CD14-positive monocyte (primary cell): ENCODE measurements around the gene TMEM14C. TPM values are rescaled to one million over a fixed set of nuclear protein-coding genes. Genes with fewer than 3 reads are reported as not detected.

Experiments used
- DNase-seq, 3 donors: peaks; one replicate each; pipeline ENCODE4 v3.0.0-alpha.2; 2011 to 2022
- H2AFZ ChIP-seq: 2 replicates; pipeline ENCODE4 v1.6.0; 2012; ENCODE audit warnings: mild to moderate bottlenecking, low read depth, low read length, inconsistent platforms; ENCODE audit not compliant: insufficient read depth, poor library complexity, severe bottlenecking
- H3K27ac ChIP-seq, 2 donors: 1 replicate in 1 of 2; 2 replicates in 1 of 2; pipeline ENCODE4 v1.5.1; 2012 to 2013; ENCODE audit warnings: low read length in 2 of 2, control low read depth in 1 of 2, inconsistent platforms in 1 of 2, low read depth in 1 of 2, mild to moderate bottlenecking in 1 of 2
- H3K27me3 ChIP-seq, 2 donors: one replicate each; pipeline versions ENCODE4 v1.6.0 to v1.6.1; 2011 to 2013; ENCODE audit warnings: low read length in 2 of 2; ENCODE audit not compliant: control insufficient read depth in 2 of 2, insufficient read depth in 2 of 2
- H3K36me3 ChIP-seq, 2 donors: replicated peaks in 1 of 2; 1 replicate in 1 of 2; 2 replicates in 1 of 2; pipeline versions ENCODE4 v1.5.1 to v1.6.1; 2012 to 2013; ENCODE audit warnings: low read length in 2 of 2, control low read depth in 1 of 2, inconsistent platforms in 1 of 2, mild to moderate bottlenecking in 1 of 2; ENCODE audit not compliant: insufficient read depth in 2 of 2, control insufficient read depth in 1 of 2
- H3K4me1 ChIP-seq, 2 donors: 1 replicate in 1 of 2; 2 replicates in 1 of 2; pipeline versions ENCODE4 v1.5.1 to v1.6.1; 2012 to 2013; ENCODE audit warnings: low read length in 2 of 2, control low read depth in 1 of 2, inconsistent platforms in 1 of 2, mild to moderate bottlenecking in 1 of 2, moderate library complexity in 1 of 2; ENCODE audit not compliant: insufficient read depth in 2 of 2, control insufficient read depth in 1 of 2
- H3K4me2 ChIP-seq: replicated peaks from 2 replicates; pipeline ENCODE3; 2012; ENCODE audit warnings: low read length, moderate library complexity, mild to moderate bottlenecking; ENCODE audit not compliant: poor library complexity, severe bottlenecking; ENCODE audit errors: extremely low read depth
- H3K4me3 ChIP-seq, 3 experiments: fragments of 200-600 bp in 1 of 3; sonication (generic) in 1 of 3; replicated peaks in 1 of 3; 1 replicate in 2 of 3; 2 replicates in 1 of 3; pipeline ENCODE4 v1.5.1; 2011 to 2013; ENCODE audit warnings: low read length in 3 of 3, mild to moderate bottlenecking in 3 of 3, control low read depth in 2 of 3, low read depth in 2 of 3, inconsistent platforms in 1 of 3, moderate library complexity in 1 of 3
- H3K79me2 ChIP-seq: 2 replicates; pipeline ENCODE4 v1.6.0; 2012; ENCODE audit warnings: mild to moderate bottlenecking, control low read depth, inconsistent platforms, low read length, moderate library complexity; ENCODE audit not compliant: insufficient read depth
- H3K9ac ChIP-seq: 2 replicates; pipeline ENCODE4 v1.6.0; 2017; ENCODE audit warnings: low read length, mild to moderate bottlenecking; ENCODE audit not compliant: insufficient read depth, poor library complexity, severe bottlenecking
- H3K9me3 ChIP-seq, 2 donors: replicated peaks in 1 of 2; 1 replicate in 1 of 2; 2 replicates in 1 of 2; pipeline versions ENCODE4 v1.5.1 to v1.6.1; 2012 to 2013; ENCODE audit warnings: low read length in 2 of 2, control low read depth in 1 of 2; ENCODE audit not compliant: control insufficient read depth in 1 of 2, insufficient read depth in 1 of 2
- H4K20me1 ChIP-seq: 2 replicates; pipeline ENCODE4 v1.6.0; 2012; ENCODE audit warnings: mild to moderate bottlenecking, low read length, control low read depth, moderate library complexity; ENCODE audit not compliant: insufficient read depth
- H3K27ac Mint-ChIP-seq, 7 donors: one replicate each; pipeline ENCODE4 v1.8.0; 2020; ENCODE audit warnings: mild to moderate bottlenecking in 7 of 7, mixed read lengths in 7 of 7, moderate library complexity in 6 of 7, inconsistent platforms in 2 of 7
- H3K27me3 Mint-ChIP-seq, 3 donors: one replicate each; pipeline ENCODE4 v1.8.0; 2021 to 2022; ENCODE audit warnings: low read depth in 3 of 3, mild to moderate bottlenecking in 3 of 3, mixed read lengths in 3 of 3, moderate library complexity in 3 of 3, inconsistent platforms in 1 of 3
- H3K36me3 Mint-ChIP-seq, 2 donors: one replicate each; pipeline ENCODE4 v1.8.0; 2020; ENCODE audit warnings: mixed read lengths in 2 of 2, inconsistent platforms in 1 of 2, mild to moderate bottlenecking in 1 of 2
- H3K4me1 Mint-ChIP-seq: one replicate; pipeline ENCODE4 v1.8.0; 2020; ENCODE audit warnings: mild to moderate bottlenecking, mixed read lengths
- H3K4me3 Mint-ChIP-seq, 2 donors: one replicate each; pipeline ENCODE4 v1.8.0; 2020; ENCODE audit warnings: mild to moderate bottlenecking in 2 of 2, mixed read lengths in 2 of 2, moderate library complexity in 1 of 2
- H3K9me3 Mint-ChIP-seq, 7 donors: one replicate each; pipeline ENCODE4 v1.8.0; 2020 to 2022; ENCODE audit warnings: mixed read lengths in 7 of 7, mild to moderate bottlenecking in 6 of 7, moderate library complexity in 6 of 7, inconsistent platforms in 2 of 7
- CTCF ChIP-seq: fragments of 200-600 bp; IDR thresholded peaks from one replicate; pipeline ENCODE4 v1.8.0; 2022; ENCODE audit warnings: antibody characterized with exemption, mild to moderate bottlenecking
- WGBS: methylation state at CpG from one replicate; pipeline ENCODE4 v1.1.5; 2013; ENCODE audit warnings: missing lambda C conversion rate; ENCODE audit not compliant: insufficient coverage; 5-methylcytosine and 5-hydroxymethylcytosine counted together
- intact Hi-C, 2 donors: fragments of 100-400 bp; cut with micrococcal nuclease; formaldehyde crosslinking; loops; one replicate each; pipeline versions ENCODE4 v1.15.0 to v1.15.1; 2023
- polyA plus RNA-seq, 3 donors: library from polyadenylated mRNA; depleted of rRNA in 1 of 3; unstranded in 2 of 3; stranded (reverse) in 1 of 3; fragments of 300-500 nt in 2 of 3; fragments of >200 nt in 1 of 3; fragmentation: Illumina TruSeq in 2 of 3; gene quantifications; 1 replicate in 2 of 3; 2 replicates in 1 of 3; pipeline ENCODE4 v1.2.3, GENCODE V29; 2012 to 2021

Gene TMEM14C
- polyA plus RNA-seq, 3 donors: 67.7 to 242 (median 184) TPM

- H3K79me2 ChIP-seq: no peaks in the 10 kb centered on the region
- TF ChIP-seq CTCF: no peak
- no peaks in the 10 kb centered on the region for H3K27me3 ChIP-seq
- H3K9ac ChIP-seq: no peak overlapping the region
- H3K27ac ChIP-seq: no peak overlapping the region
- no peaks in the 10 kb centered on the region for H4K20me1 ChIP-seq
- H3K4me1 Mint-ChIP-seq: peaks cover 11% of the 10 kb centered on the region
- H3K27me3 Mint-ChIP-seq: peaks cover 0 to 1% (median 0%) of the 10 kb centered on the region in 3 donors
- intact Hi-C loops: no loop called here
- H3K9me3 ChIP-seq: no peaks in the 10 kb centered on the region
- no peak overlapping the region for H3K4me3 Mint-ChIP-seq
- peaks cover 0 to 3% of the 10 kb centered on the region in 2 donors for H3K36me3 Mint-ChIP-seq
- DNase-seq: no peak
- H3K36me3 ChIP-seq: no peaks in the 10 kb centered on the region
- H3K27ac Mint-ChIP-seq: no peak overlapping the region
- H3K4me3 ChIP-seq: no peak overlapping the region
- peaks cover 0 to 4% of the 10 kb centered on the region in 2 donors for H3K4me1 ChIP-seq
- peaks cover 0 to 2% (median 0%) of the 10 kb centered on the region in 7 donors for H3K9me3 Mint-ChIP-seq
- no peak overlapping the region for H2AFZ ChIP-seq
- H3K4me2 ChIP-seq: no peak overlapping the region
These were observed 40.4 kb upstream of the TMEM14C start for GRCh38 chr6:10682355-10682988.

GRCh38 chr6:10684618-10685017 is 38.3 kb upstream of the TMEM14C start:
- Histone ChIP-seq H2AFZ (no peak overlapping the region), H3K4me2 (no peak overlapping the region), H3K27me3 (no peaks in the 10 kb centered on the region), H3K27ac (no peak overlapping the region), H3K9me3 (no peaks in the 10 kb centered on the region), H3K9ac (no peak overlapping the region), H3K36me3 (no peaks in the 10 kb centered on the region), H3K4me1 (peaks cover 0 to 4% of the 10 kb centered on the region in 2 donors), H3K79me2 (no peaks in the 10 kb centered on the region), H4K20me1 (no peaks in the 10 kb centered on the region), H3K4me3 (no peak overlapping the region)
- H3K27ac Mint-ChIP-seq: no peak overlapping the region
- H3K4me3 Mint-ChIP-seq: no peak overlapping the region
- H3K9me3 Mint-ChIP-seq: peaks cover 0 to 2% (median 0%) of the 10 kb centered on the region in 7 donors
- DNase-seq: no peak
- H3K27me3 Mint-ChIP-seq: peaks cover 0 to 1% (median 0%) of the 10 kb centered on the region in 3 donors
- H3K36me3 Mint-ChIP-seq: peaks cover 0 to 3% of the 10 kb centered on the region in 2 donors
- WGBS: no CpG with 5 or more reads among the region's 5 CpGs
- peaks cover 11% of the 10 kb centered on the region for H3K4me1 Mint-ChIP-seq
- intact Hi-C loops: no loop called here
- TF ChIP-seq CTCF: no peak
